ENCODE results near the gene FBXO47. TPM values are rescaled to one million over a fixed set of nuclear protein-coding genes. Genes with fewer than 3 reads are reported as not detected.
"Not testable (repeated sequence)": the region's sequence is repeated elsewhere in the genome, so short reads cannot be mapped to it uniquely, and the experiment has no call there.

The FBXO47 gene
- total RNA-seq, 1 donor from 2014 or later = not detected

- TF ChIP-seq CTCF (IDR thresholded peaks at IDR 0.05; ENCODE audit: insufficient read depth, low read length, severe bottlenecking) = no peak
- no peaks in the 10 kb centered on the region for H3K27me3 ChIP-seq (ENCODE audit: control insufficient read depth, insufficient read depth, low read length)
- peaks cover 50% of the 10 kb centered on the region for H3K36me3 ChIP-seq (ENCODE audit: control insufficient read depth, insufficient read depth, low read length)
- H3K4me3 ChIP-seq (ENCODE audit: low read depth, low read length) = no peak overlapping the region
- FAIRE-seq (no peak), DNase-seq (ENCODE audit: low read depth) (no peak)
Measured at GRCh38 chr17:38917259-38917658, 49.9 kb downstream of the FBXO47 start.

- DNase-seq (ENCODE audit: low read depth) (no peak), FAIRE-seq (no peak)
- H3K36me3 ChIP-seq (ENCODE audit: control insufficient read depth, insufficient read depth, low read length) = peaks cover 50% of the 10 kb centered on the region
- no peaks in the 10 kb centered on the region for H3K27me3 ChIP-seq (ENCODE audit: control insufficient read depth, insufficient read depth, low read length)
- no peak overlapping the region for H3K4me3 ChIP-seq (ENCODE audit: low read depth, low read length)
- TF ChIP-seq CTCF (IDR thresholded peaks at IDR 0.05; ENCODE audit: insufficient read depth, low read length, severe bottlenecking) = no peak
Measured at GRCh38 chr17:38916771-38917170, 50.4 kb downstream of the FBXO47 start.

- DNase-seq (ENCODE audit: low read depth) (no peak), FAIRE-seq (no peak)
- no peak overlapping the region for H3K4me3 ChIP-seq (ENCODE audit: low read depth, low read length)
- no peak for TF ChIP-seq CTCF (IDR thresholded peaks at IDR 0.05; ENCODE audit: insufficient read depth, low read length, severe bottlenecking)
- H3K27me3 ChIP-seq (ENCODE audit: control insufficient read depth, insufficient read depth, low read length) = no peaks in the 10 kb centered on the region
- peaks cover 54% of the 10 kb centered on the region for H3K36me3 ChIP-seq (ENCODE audit: control insufficient read depth, insufficient read depth, low read length)
Measured at GRCh38 chr17:38915639-38915995, 51.6 kb downstream of the FBXO47 start.

GRCh38 chr17:38914741-38915638, 52.2 kb downstream of the FBXO47 start:
- FAIRE-seq = no peak
- Histone ChIP-seq H3K36me3 (ENCODE audit: control insufficient read depth, insufficient read depth, low read length) (peaks cover 51% of the 10 kb centered on the region), H3K27me3 (ENCODE audit: control insufficient read depth, insufficient read depth, low read length) (no peaks in the 10 kb centered on the region), H3K4me3 (ENCODE audit: low read depth, low read length) (no peak overlapping the region)
- TF ChIP-seq CTCF (IDR thresholded peaks at IDR 0.05; ENCODE audit: insufficient read depth, low read length, severe bottlenecking) = no peak
- DNase-seq (ENCODE audit: low read depth) = no peak

- TF ChIP-seq CTCF (IDR thresholded peaks at IDR 0.05; ENCODE audit: insufficient read depth, low read length, severe bottlenecking) = no peak
- peaks cover 33% of the 10 kb centered on the region for H3K36me3 ChIP-seq (ENCODE audit: control insufficient read depth, insufficient read depth, low read length)
- no peak overlapping the region for H3K4me3 ChIP-seq (ENCODE audit: low read depth, low read length)
- no peak for DNase-seq (ENCODE audit: low read depth)
- FAIRE-seq = no peak
- no peaks in the 10 kb centered on the region for H3K27me3 ChIP-seq (ENCODE audit: control insufficient read depth, insufficient read depth, low read length)
Measured at GRCh38 chr17:38912221-38912813, 54.9 kb downstream of the FBXO47 start.

GRCh38 chr17:38911731-38912081, 55.5 kb downstream of the FBXO47 start:
- H3K27me3 ChIP-seq (ENCODE audit: control insufficient read depth, insufficient read depth, low read length); H3K4me3 ChIP-seq (ENCODE audit: low read depth, low read length); DNase-seq (ENCODE audit: low read depth); FAIRE-seq: not testable (repeated sequence)
- H3K36me3 ChIP-seq (ENCODE audit: control insufficient read depth, insufficient read depth, low read length) = peaks cover 31% of the 10 kb centered on the region

Measured in bronchial epithelial cell (primary cell).